GM18519 (cell line): Measurements from ENCODE around the gene CXCR3.
"Not testable (repeated sequence)": the region's sequence is repeated elsewhere in the genome, so short reads cannot be mapped to it uniquely, and the experiment has no call there.

Experiments used
- ATAC-seq: cut with Tn5 transposase; IDR thresholded peaks from one replicate; pipeline ENCODE4 v1.9.1; 2021; ENCODE audit warnings: mild to moderate bottlenecking, moderate library complexity; ENCODE audit not compliant: unreplicated experiment, low FRiP score

The CXCR3 gene

DNA sequence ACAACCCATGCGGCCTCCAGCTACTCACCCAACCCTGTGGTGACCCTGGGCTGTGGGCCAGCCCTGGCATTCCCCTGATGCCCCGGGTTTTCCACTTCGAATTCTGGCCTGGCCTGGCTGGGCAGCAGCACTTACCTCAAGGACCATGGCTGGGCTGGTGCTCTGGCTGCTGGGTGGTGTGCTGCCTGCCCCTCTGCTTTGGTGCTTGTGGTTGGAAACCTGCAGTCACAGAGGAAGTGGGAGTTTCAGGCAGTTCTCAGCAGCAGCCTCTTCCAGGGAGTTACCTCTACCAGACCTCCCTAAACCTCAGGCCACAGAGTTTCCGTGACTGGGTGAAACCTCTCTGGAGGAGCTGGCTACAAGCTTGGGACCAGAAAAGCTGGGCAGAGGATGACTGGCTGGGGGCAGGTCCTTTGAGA is at the start of gene CXCR3:
TSS of gene CXCR3 (minus strand) at position 209 of the 419 bp plus-strand sequence. CDS start at position 147, 62 bp downstream.
- peak; percentile 66 for ATAC-seq

DNA sequence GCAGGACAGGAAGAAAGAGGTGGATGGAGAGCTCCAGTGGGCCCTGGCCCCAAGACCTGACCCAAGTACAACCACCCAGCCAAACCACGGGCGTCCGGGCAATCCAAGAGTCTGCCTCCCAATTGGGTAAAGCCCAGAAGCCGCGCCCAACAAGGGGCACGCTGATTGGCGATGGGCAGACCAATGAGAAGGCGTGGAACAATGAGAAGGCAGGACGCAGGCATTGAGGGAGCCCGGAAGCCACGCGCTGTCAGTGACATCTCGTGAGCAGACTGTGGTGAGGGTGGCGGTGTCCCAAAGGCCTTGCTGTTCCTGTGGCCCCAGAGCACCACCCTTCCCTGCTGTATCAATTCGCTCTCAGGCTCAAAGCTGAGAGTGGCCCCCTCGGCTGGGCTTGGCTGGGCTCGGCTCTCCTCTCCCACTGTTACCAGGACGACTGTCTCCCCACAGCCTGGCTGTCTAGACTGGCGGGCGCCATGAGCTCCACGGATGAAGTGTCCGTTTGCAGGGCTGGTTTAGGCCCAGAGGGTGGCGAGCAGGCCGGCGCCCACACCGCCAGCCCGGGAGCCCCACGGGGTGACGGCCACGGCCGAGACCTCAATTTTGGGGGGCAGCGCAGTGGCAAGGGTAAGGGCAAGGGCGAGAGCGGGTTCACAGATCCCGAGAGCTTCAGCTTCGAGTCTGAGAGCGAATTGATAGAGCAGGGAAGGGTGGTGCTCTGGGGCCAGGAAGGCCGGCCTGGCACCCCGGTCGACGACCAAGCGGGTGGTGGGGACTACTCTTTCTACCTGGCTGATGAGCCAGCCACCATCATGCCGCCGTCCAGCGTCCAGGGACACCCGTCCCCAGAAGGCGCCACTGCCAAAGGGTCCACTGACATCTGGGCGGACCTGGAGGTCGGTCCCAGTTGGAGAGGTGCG is 49.3 kb upstream of the CXCR3 start, which contains the start of gene LOC101059915:
TSS of gene LOC101059915 (plus strand) at position 219 of the 920 bp plus-strand sequence.
- ATAC-seq: no peak

DNA sequence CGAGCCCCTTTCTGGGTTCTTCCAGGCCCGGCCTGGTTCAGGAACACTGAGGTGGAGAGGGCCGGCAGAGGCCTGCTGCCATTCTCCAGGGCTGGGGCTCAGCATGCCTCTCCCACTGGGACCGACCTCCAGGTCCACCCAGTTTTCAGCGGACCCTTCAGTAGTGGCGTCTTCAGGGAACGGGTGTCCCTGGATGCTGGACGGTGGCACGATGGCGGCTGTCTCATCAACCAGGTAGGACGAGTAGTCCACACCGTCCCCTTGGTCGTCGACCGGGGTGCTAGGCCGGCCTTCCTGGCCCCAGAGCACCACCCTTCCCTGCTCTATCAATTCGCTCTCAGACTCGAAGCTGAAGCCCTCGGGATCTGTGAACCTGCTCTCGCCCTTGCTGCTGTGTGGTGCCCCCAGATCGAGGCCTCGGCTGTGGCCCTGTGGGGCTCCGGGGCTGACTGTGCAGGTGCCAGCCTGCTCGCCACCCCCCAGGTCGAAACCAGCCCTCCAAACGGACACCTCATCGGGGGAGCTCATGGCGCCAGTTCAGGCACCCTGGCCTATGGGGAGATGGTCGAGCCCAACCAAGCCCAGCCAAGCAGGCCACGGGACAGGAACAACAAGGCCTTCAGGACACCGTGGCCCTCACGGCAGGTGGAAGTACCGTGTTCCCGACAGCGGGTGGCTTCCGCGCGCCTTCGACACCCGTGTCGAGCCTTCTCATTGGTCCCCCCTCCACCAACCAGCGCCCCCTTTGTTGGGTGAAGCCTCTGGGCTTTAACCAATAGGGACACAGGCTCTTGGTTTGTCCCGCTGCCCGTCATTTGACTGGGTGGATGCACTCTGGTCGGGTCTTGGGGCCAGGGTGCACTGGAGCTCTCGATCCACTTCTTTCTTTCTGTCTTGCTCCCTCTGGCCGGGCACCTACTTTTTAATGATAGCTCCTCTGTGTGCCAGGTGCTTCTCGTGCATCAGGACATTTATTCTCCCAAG is 48.2 kb upstream of the CXCR3 start:
- no peak for ATAC-seq

DNA sequence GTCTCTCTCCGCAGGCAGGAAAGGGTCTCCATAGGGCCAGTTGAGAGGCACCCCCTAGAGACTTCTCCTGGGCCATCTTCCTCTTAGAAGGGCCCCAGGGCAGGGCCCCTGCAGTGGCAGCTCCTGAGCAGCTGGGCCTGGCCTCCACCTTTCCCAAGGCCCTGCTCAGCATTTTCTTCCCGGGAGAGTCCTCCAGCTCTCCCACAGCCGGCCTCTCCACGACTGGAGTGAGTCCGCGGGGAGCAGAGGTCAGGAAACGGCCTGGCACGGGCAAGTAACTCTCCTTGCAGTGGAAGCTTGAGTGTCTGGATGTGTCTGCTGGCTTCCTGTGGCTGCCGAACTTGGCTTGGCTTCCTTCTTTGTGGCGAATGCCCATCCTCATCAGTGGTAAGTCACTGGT is 47.4 kb upstream of the CXCR3 start:
- ATAC-seq: no peak

DNA sequence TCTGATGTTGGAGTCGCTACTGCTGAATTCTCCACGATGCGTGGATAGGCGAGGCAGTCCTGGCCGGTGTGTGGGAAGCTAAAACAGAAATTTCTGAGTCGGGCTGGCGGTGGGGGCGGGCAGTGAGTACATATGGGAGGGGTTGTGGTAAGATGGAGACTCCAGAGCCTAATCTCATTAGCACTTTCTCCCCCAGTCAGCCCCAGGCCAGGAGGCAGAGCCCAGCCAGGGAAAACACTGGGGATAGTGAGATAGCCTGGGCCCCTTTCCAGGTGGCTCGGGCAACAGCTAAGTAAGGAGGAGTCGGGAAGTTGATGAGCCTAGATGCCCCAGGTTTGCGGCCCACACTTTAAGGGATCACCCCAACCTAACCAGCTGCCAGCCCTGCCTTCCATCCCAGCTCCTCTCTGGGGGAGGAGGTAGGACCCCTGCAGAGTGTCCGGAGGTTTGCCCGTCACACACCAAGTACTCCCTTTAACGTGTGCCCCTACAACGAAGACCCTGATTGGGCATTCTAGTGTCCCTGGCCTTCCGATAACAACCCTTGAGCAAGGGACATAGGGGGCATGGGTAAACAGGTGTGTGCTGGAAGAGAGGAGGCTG is 46.7 kb upstream of the CXCR3 start:
- no peak for ATAC-seq

DNA sequence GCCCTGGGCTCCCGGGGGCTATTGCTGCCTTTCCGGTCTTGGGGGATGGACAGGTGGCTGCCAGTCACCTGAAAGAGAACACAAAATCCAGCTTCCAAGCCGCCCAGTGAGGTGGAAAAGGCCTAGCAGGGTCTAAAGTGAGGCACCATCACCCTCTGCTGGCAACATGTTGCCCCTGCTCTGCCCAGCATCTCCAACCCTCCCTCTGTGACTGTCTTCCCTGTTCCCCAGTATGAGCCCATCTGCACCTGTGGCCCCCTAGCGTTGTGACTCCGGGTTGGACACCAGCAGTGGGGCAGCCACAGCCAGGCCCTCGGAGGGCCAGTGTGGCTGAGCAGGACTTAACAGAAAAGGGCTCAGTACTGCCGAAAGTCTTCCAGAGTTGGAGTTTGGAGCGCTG is 45.9 kb upstream of the CXCR3 start:
- ATAC-seq: not testable (repeated sequence)

DNA sequence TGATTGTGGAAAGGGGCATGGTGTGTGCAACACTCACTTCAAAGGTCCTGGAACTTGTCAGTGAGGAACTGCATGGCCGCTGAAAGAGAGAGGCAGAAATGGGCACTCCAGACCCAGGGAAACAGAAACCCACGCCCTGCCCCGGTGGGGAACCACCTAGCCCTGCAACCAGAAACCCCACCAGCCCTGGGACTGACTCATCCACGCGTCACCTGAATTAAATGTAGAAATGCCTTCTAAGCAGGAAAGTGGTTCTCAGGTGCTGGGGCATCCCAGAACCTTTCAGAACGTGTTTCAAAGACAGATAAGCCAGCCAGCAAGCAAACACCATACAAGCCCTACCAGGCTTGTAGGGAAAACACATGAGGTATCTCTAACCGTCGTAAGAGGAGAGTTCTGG is 44.9 kb upstream of the CXCR3 start:
- not testable (repeated sequence) for ATAC-seq

DNA sequence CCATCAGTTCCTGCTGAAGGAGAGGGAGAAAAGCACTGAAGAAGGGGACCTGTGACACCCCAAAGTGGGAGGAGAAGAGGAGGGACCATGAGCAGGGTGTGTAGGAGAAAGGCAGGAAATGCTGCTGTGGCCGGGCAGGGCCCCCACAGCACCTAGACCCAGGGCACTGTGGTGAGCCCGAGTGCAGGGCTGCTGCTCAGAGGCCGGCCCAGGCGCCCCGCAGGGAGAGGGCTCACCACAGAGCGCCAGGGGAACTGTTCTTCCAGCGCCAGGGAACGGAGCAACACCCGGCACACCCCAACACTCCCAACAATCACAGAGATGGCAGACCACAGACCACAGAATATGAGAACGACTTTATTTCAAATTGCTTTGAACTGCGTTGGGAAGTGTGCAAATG is 44.3 kb upstream of the CXCR3 start:
- not testable (repeated sequence) for ATAC-seq

DNA sequence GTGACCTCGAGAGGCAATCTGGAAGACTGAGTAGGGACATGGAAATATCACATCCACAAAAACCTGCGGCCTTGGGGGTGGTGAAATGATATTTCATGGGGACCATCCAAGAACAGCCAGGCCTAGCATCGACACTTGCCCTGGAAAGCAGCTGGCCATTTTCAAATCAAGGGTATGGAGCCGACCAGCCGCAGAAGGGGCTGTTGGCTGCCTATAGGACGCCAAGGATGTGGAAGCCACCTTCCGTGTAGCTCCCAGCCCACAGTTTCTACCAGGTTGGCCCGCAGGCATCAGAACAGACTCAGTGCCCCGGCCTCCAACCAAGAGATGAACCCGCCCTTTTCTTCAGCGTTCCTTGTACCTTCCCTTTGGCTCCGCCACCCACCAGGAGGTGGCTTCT is 43.6 kb upstream of the CXCR3 start:
- ATAC-seq: no peak

DNA sequence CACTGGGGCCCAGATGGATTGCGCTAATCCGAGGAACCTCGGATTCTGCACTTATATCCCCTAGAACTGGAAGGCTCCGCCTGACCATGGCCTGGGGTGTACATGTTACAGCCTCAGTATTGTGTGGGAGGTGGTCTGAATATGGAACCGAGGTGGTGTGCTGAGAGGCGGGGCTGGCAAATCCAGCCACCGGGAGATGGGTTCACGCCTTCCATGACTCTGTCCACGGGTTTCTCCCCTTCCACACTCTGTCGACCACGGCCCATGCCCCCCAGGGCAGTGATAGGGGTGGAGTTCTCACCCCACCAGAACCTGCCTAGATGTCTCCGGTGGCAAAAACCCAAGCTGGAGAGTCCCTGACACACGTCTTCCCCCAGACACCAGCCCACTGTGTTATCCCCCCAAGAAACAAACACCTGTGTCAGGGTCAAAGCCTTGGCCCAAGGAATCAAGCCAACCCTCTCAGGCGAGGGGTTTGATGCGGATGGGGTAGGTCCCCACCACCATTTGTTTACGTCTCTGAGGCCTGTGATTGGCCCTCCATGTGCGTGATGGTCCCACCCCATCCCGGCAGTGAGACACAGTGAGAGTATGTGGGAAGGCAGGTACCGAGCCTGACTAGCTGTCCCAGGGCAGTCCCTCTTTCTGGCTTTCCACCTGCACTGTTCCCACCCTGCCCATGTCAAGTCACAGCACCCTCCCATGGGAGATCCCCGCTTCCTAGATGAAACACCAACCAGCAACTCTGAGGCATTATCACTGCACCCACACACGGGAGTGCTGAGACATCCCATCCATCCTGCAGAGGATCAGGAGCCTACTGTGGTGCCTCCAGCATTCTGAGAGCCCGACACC is 42.5 kb upstream of the CXCR3 start:
- ATAC-seq: no peak

DNA sequence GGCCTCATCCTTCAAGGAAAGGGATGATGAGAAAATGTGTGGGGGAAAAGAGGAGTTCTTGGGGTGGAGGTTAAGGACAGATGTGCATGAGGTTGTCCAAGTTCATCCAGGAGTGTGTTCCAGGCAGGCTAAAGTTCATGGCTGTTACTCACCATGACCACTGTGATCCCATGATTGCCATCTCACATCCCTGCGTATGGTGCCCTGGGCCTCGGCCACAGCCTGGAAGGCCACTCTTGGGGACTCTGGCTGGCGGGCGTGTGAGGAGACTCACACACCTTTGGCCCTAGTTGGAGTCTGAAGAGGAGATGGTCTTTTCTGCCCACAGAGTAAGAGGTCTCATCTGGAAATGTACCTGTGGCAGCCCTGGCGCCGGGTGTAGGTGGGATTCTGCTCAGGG is 41.6 kb upstream of the CXCR3 start:
- no peak for ATAC-seq

DNA sequence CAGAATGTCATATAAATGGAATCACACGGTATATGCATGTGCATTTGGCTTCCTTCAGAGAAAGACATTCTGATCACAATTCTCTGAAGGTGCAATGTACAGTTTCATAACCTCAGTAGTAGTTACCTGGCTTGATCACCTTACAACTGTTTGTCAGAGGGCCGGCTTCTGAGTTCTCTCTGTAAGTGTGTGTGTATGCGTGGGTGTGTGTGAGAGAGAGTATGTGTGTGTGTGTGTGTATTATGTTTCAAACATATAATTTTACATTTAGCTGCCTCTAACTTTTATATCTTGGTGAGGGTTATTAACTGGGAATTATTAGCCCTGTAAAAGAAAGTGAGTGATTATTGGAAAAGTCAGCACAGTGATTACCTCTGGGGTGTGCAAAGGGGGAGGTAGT is 41.0 kb upstream of the CXCR3 start:
- ATAC-seq: no peak

DNA sequence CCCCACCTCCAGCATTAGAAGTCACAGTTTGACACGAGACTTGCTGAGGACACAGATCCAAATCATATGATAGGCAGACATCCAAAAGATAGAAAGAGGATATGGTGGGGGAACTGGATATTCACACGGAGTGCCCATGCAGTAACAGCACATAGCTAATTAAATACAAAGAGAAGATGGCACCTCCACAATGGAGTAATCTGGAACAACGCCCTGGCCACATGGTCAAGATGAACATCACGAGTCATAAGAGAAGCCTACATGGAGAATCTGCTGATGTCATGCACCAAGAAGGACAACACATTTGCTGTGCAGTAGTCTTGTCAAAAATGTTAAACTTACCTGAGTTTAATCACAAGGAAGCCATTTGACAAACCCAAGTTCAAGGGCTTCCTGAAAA is 39.0 kb upstream of the CXCR3 start:
- no peak for ATAC-seq

DNA sequence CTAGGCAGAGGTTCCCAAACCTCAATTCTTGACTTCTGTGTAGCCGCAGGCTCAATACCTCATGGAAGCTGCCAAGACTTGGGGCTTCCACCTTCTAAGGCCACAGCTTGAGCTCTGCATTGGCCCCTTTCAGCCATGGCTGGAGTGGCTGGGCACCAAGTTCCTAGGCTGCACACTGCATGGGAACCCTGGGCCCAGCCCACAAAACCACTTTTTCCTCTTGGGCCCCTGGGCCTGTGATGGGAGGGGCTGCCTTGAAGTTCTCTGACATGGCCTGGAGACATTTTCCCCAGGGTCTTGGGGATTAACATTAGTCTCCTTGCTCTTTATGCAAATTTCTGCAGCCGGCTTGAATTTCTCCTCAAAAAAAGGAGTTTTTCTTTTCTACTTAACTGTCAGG is 35.0 kb upstream of the CXCR3 start:
- no peak for ATAC-seq

DNA sequence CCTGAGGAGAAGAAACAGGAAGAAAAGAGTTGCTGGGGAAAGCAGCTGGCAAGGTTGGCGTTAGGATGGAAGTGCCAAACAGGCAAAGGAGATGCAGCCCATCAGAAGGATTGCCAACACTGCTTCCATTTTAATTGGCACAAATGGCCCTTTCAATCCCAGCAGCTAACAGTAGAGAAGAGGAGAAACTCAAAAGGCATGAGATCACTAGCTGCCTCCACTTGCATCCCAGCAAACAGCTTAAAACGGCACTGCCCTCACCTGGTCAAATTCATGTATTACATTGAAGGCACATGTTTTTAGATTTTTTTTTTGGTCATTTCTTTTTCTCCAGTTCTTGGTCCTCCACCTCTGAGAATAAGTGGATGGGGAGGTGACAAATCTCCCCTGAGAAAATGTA is 34.1 kb upstream of the CXCR3 start:
- no peak for ATAC-seq

DNA sequence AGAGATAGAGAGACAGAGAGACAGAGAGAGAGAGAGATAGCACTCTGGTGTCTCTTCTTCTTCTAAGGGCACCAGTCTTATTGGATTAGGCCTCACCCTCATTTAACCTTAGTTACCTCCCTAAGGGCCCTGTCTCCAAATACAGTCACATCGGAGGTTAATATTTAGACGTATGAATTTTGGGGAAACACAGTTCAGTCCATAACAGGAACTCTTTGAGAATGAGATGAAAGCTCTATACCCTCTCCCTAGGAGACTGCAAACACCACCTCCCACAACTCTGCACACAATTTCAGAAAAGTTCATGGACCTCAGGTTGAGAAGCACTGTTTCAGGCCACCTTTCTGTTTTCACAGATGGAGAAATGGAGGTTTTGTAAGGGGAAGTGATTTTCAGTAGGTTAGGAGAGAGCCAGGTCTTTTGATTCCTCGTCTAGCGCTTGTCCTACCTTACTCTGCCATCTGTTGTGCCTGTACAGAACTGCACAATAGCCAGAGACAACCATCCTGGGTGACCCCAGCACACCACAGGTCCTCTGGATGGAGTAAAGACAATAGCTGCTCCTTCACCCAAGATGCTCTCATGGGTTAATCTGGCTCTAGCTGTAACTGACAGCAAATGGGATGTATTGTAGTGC is 32.1 kb upstream of the CXCR3 start:
- peak; percentile 62 for ATAC-seq

DNA sequence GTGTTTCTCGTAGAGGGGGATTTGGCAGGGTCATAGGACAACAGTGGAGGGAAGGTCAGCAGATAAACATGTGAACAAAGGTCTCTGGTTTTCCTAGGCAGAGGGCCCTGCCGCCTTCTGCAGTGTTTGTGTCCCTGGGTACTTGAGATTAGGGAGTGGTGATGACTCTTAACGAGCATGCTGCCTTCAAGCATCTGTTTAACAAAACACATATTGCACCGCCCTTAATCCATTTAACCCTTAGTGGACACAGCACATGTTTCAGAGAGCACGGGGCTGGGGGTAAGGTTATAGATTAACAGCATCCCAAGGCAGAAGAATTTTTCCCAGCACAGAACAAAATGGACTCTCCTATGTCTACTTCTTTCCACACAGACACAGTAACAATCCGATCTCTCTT is 26.1 kb upstream of the CXCR3 start:
- not testable (repeated sequence) for ATAC-seq

DNA sequence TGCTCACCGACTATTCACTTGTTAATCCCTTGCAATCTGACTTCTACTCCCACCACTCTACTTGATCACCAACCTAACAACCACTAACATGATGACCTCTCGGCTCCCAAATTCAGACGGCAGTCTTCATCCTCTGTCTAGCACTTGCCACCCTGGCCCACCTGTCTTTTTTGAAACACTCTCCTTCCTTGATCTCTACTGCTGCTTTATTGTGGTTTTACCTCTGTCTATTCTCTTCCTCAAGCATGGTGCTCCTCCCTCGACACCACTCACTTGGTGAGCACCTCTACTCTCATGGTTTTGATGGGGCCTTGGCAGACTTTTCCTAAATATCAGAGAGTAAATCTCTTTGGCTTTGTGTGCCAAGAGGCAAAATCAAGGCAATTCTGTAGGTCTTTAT is 21.7 kb upstream of the CXCR3 start:
- ATAC-seq: no peak

DNA sequence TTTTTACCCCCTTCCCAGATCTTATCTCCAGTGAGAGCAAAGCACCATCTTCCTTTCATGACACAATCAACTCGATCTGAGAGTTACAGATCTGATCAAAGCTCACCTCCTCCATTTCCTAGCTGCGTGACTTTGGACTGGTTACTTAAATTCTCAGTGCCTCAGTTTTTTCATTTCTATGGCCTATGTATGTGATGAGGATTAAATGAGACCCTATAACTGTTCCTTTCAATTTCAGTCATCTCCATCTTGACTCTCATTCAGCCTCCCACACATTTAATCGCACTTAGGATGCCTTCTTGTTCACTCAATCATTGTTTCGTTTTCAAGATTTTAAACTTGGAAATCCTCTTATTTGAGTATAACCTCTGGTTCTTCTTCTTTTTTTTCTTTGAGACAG is 20.1 kb upstream of the CXCR3 start:
- no peak for ATAC-seq
